PC-9 (cell line): ENCODE data around the gene FMNL1.

Experiments used
- EZH2 ChIP-seq: fragments of 200-600 bp; sonication (generic); IDR thresholded peaks from 2 replicates; pipeline ENCODE4 v1.8.0; 2017; ENCODE audit warnings: antibody characterized with exemption, low read depth
- TF ChIP-seq, protein P1 (sequence below): fragments of 200-600 bp; sonication (generic); conservative IDR thresholded peaks from 2 replicates; pipeline ENCODE4 v1.6.1; 2017; ENCODE audit warnings: mixed run types, antibody characterized with exemption, mild to moderate bottlenecking, moderate library complexity

- TF ChIP-seq EZH2 = no peak
- TF ChIP-seq, protein P1, sequence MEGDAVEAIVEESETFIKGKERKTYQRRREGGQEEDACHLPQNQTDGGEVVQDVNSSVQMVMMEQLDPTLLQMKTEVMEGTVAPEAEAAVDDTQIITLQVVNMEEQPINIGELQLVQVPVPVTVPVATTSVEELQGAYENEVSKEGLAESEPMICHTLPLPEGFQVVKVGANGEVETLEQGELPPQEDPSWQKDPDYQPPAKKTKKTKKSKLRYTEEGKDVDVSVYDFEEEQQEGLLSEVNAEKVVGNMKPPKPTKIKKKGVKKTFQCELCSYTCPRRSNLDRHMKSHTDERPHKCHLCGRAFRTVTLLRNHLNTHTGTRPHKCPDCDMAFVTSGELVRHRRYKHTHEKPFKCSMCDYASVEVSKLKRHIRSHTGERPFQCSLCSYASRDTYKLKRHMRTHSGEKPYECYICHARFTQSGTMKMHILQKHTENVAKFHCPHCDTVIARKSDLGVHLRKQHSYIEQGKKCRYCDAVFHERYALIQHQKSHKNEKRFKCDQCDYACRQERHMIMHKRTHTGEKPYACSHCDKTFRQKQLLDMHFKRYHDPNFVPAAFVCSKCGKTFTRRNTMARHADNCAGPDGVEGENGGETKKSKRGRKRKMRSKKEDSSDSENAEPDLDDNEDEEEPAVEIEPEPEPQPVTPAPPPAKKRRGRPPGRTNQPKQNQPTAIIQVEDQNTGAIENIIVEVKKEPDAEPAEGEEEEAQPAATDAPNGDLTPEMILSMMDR = no peak
Observed at GRCh38 chr17:45266372-45266926, 44.8 kb downstream of the FMNL1 start.
